Left ventricle myocardium superior (tissue), 1 donor: ENCODE results near the gene FLAD1. TPM values are rescaled to one million over a fixed set of nuclear protein-coding genes. Genes with fewer than 3 reads are reported as not detected.

ENCODE experiments used
- ATAC-seq: fragments of 200-7000 bp; cut with Tn5 transposase; one replicate; pipeline ENCODE4 v1.9.1; 2020; ENCODE audit warnings: mild to moderate bottlenecking, moderate library complexity
- DNase-seq: peaks from one replicate; pipeline ENCODE4 v3.0.0-alpha.2; 2020
- intact Hi-C: fragments of 100-400 bp; cut with micrococcal nuclease; formaldehyde crosslinking; loops from one replicate; pipeline ENCODE4 v1.11.0; 2022
- total RNA-seq: library from RNA; stranded (reverse); fragmentation: NEBNext Ultra II Directional; extraction: Animal tissue kit (Norgen Biotek cat#: 25700); gene quantifications from one replicate; pipeline ENCODE4 v1.2.1, GENCODE V29; 2021
- donor health status: DM: no; HTN: yes; CAD: no; lungs with severe emphysema.

The FLAD1 gene
- total RNA-seq, 1 donor from 2014 or later: 31.4 TPM

DNA sequence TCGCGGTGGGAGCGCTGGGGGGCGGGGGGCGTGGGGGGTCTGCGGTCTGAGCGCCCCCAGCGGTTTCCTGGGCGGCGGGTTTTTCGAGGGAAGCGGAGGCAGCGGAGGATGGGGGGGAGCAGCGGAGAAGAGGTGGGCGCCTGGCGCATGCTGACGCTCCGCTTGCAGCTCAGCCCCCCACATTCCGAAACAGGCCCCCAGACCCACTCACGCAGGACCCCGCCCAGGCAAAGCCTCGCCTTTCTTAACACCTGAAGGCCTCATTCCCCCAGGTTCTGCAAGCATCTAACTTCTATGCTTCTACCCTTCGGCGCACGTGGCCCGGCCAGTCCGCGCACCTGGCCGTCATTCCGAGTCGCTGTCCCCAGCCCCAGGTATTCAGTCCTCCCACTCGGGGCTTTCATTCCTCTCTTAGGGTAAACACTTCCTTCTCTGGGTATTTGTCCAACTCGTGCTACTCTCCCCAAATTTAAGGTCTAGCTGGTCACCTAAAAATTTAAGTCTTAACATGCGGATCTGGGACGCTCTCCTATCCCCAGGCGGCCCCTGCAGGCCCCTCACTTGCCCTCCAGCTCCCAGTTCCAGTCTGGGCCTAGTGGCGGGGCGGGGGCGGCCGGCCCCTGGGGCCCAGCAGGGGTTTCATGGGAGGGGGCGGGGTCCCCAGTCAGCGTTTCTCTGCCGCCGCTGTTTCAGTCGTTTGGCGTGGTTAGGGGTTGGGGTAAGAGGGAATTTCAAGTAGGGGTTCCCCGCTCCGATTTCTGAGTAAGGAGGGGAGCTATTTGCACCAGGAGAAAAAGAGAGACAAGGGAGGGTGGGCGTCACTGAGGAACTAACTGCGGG, 16.6 kb downstream of the FLAD1 start:
- intact Hi-C loops: no loop called here
- no peak for ATAC-seq
- peak; percentile 44 for DNase-seq

DNA sequence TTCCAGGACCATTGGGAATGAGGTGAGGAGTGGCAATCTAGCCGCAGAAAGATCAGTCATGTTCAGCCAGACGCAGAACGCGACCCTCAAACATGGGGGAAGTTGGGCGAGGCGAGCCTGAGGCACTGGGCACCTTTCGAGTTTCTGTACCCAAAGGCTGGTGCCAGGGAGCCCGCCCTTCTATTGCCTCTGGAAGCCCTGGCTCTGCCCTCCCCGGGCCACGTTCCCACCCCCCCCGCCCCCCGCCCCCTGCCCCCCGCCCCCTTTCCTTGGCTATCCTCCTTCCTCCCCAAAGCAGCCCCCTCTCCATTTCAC, 17.2 kb downstream of the FLAD1 start:
- ATAC-seq (no peak), DNase-seq (no peak)
- intact Hi-C loops: no loop called here

DNA sequence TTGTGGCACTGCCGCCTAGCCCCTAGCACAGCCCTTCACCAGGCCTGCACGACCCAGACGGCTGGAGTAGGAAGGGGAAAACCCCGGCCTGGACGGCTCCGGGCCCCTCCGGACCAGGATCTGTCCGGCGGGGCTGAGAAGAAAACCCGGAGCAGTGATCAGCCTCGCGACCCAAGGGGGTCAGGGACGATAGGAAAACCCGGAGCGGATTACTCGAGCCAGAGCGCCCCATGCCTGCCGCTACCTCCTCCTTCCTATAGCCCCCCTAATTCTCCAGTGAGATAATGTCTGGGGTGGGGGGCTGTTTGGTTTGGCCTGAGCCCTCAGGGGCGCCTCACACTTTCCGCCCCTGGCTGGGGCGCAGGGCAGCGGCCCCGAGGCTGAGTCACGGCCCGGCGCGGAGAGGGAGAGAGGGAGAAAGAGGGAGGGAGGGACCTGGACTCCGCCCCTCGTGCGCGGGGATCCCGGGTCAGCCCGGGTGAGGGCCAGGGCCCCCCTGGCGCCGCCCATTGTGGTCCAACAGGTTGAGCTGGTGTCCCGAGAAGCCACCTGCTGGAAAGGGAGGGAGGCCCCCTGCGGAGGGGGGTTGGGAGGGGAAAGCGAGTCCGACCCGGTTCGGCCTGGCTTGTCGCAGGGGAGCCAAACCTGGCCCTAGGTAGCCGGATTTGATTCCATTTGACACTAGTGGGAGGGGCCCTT, 17.7 kb downstream of the FLAD1 start:
- DNase-seq: peak; percentile 92
- intact Hi-C loops: no loop called here
- ATAC-seq: peak; percentile 63

DNA sequence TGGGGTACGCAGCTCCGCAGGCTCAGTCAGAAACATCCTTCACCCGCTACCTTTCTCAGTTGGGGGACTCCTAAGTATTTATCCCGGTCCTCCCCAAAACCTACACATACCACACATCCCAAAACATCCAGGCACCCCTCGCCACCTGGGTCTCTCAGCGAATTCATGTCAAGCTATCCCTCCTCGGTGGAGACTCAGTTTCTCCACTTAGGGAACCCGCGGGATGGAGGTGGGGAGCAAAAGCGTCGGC, 18.2 kb downstream of the FLAD1 start:
- intact Hi-C loops: no loop called here
- DNase-seq (no peak), ATAC-seq (no peak)

DNA sequence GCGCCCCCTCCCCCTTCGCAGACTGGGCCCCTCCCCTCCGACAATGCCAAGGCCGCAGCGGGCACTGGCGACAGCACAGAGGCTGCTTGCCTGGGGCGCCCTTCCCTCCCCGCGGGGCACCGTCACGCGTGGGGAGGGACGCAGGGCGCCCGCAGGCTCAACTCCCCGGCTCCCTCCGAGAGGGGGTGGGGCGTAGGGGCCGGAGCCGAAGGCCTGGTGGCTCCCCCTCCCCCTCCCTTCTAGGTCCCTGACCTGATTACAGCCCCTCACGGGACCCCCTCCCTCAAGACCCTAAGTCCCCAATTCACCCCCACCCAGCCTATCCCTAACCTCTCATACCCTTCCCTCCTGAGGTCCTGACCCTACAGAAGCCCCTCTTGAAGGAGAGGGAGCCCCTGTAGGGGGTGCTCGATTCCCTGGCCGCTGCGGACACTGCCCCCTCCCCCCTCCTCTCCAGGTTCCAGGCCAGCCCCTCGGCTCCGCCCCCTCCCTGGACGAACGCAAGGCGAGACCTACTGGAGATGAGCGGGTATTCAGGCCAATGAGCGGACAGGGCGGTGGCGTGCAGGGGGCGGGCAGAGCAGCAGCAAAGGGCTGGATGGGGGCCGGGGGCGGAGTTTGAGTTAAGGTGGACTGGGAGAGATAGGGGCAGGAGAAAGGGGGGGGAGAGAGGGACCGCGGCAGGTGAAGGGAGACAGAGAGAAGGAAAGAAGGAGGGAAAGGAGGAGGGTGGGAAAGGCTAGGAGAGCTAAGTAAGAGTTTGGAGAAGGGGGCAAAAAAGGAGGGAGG, 18.7 kb downstream of the FLAD1 start:
- ATAC-seq (peak; percentile 79), DNase-seq (peak; percentile 100)
- intact Hi-C loops: no loop called here

DNA sequence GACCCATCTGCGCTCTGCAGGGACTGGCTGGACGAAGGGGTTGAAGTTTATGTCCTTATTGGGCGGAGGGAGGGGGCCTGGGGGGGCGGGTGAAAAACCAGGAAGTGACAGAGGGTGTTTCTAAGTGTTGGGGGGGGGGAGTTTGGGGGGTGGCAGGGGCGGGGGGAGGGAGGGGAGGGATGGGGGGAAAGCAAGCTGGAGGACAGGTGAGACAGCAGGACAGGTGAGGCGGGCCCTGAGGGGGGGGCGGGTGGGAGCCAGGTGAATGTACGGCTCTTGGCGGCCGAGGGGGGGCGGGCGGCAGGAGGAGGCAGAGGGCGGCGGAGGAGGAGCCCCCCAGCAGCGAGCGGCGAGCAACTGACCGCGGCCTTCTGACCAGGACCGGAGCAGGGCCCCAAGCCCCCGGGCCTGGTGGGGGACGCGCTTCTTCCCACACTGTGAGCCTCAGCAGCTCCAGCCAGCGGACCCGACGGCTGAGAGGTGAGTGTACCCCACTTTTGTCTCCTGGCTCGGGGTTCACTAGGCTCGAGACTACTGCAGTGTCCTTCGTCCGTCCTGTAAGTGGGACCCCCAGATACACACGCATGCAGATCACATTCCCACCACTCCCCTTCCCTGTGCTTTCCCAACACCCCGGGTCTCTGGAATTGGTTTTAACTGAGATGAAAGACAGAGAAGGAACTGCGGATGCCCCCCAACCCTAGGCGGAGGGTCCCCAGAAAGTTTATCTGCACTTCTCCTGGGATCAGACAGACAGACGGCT, 19.5 kb downstream of the FLAD1 start, which contains the start of gene ZBTB7B:
TSS of gene ZBTB7B (plus strand) at position 339 of the 763 bp plus-strand sequence. CDS start 11,859 bp downstream, outside the sequence.
- ATAC-seq: peak; percentile 1
- DNase-seq: peak; percentile 68
- intact Hi-C loops: no loop called here

DNA sequence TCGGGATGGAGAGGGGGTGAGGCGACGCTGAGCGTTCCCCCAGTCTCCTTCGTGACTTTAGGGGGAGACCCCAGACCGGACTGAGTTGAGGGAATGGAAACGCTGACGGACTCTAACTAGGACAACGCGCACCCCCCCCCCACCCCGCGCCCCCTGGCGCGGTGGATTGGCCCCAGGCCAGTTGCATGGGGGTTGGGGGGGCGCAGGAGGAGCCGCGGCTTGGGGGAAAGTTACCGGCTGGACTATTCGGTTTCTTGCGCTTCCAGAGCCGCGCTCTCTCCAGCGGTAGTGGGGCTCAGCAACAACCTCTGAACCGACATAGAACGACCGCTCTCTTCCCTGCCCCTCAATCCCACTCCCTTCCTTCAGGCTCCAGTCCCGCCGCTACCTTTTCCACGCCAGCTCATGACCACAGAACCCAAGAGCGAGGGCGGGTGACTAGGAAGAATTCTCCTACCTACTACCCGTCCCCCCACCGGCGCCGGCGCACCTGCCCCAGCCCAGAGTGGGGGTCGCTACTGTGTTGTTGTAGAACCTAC, 20.2 kb downstream of the FLAD1 start:
- DNase-seq: peak; percentile 62
- intact Hi-C loops: no loop called here
- ATAC-seq: no peak

DNA sequence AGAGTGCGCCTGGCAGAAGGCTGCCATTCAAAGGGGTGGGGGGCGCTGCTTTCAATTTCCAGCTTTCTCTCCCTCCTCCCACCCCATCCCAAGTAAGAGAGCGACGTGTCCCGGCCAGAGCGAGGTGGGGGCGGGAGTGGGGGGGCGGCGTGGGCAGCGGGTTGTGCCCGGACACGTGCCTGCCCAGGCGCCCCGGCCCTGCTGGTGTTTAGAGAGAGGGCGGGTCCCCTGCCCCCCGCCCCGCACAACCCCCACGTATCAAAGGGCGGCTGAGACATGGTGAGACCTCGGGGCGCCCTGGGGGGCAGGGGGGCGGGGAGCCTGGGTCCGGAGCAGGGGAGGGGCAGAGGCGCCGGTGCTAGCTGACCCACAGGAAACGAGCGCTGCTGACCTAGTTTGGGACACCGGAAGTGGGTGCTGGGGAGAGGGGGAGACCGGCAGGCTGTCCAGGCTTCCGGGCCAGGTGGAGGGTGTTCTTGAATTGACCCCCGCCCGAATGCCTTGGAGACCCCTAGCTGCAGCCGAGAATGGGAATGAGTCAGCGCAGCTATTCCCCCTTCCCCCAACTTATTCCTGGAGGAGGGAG, 20.7 kb downstream of the FLAD1 start:
- DNase-seq (peak; percentile 83), ATAC-seq (peak; percentile 10)
- intact Hi-C loops: no loop called here

DNA sequence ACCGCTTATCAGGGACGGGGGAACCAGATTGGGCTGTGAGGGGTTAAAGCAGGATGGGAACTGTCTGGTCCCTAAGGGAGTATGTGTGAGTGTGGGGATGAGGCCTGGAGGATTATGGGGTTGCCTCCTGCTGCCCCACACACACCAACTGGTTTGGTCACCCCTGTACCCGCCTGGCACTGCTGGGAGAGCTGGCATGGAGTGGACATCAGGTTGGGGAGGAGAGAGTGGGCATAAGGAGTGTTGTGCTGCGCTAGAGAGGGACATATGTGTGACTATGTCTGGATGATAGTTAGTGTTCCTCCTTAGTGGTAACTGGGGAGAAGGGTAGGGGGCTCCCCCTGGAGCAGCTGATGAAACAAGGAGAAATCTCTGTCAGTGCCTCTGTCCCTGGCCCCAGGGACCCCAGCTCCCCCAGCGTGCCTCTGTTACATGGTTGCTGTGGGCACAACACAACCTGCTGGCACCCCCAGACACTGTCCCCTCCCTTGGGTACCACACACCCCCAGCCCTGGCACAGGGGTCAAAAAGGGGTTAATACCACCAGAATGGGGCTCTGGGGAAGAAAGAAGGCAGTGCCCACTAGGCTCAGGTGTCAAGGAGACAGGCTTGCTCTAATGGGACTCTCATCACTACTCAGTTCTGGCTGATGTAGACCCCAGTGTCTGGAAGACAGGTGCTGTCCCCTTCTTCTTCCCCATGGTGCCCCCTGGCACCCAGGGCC, 21.4 kb downstream of the FLAD1 start:
- intact Hi-C loops: no loop called here
- no peak for ATAC-seq
- DNase-seq: peak; percentile 28

DNA sequence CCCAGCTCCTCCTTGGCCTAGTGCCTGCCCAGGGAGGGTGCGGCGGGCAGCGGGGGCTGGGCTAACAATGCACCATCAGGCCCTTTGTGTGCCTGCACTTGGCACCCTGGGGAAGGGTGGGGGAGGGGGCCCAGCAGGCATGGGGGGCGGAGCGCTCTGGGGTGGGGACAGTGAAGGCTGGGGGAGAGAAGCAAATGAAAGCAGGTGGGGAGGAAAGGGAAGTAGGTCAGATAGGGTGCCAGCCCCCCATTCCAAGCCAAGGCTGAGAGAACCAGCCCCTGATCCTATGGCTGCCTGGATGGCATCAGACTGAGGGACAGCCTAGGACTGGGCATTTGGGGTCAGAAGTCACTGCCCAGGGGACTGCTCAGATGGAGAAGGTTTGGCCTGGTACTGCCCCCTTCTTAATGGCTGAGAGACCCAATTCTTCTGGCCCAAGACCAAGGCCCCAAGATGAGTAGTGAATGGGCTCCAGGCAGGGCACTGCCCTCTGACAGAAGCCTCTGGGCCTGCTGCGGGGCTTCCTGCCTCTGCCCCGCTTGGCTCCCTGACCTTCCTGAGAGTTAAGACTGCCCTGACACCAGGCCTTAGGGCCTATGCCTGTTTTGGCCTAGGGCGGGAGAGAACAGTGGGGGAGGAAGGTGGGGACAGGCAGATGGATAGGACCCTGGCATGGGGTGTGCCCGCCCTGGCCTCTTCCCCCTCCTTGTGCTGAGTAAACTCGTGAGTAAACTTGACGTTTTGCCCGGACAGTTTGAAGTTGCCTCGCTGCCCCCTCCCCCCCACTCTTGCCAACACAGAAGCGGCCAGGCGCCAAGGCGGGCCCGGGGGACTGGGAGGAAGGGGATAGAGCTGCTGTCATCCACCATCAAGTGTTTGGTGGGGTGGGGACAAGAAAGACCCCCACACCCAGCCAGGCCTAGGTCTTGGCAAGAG, 22.2 kb downstream of the FLAD1 start:
- intact Hi-C loops: no loop called here
- ATAC-seq: peak; percentile 41

DNA sequence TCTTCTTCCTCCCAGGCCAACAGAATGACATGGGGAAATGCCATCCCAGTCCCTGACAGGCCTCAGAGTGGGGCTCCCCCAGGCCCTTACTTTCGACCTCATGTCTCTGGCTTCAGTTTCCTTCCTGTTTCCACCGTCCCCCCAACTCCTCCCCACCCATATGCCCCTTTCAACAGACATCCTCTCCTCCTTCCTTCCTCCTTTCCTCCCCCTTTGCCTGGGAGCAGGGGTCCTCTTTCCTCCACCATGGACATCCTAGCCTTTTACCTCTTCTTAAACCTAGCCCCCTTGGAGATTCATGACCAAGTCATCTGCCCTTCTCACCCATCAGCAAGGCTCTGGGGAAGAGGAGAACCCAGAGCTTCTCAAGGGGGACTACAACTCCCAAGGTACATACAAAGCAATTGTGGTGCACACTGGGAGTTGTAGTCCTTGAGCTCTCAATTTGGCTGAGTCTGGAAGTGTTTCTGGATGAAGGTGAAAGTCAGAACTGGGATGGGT, 23.5 kb downstream of the FLAD1 start:
- peak; percentile 31 for DNase-seq
- no peak for ATAC-seq
- intact Hi-C loops: no loop called here

More for the DNA sequence above, 22.2 kb downstream of the FLAD1 start:
- peak; percentile 85 for DNase-seq

DNA sequence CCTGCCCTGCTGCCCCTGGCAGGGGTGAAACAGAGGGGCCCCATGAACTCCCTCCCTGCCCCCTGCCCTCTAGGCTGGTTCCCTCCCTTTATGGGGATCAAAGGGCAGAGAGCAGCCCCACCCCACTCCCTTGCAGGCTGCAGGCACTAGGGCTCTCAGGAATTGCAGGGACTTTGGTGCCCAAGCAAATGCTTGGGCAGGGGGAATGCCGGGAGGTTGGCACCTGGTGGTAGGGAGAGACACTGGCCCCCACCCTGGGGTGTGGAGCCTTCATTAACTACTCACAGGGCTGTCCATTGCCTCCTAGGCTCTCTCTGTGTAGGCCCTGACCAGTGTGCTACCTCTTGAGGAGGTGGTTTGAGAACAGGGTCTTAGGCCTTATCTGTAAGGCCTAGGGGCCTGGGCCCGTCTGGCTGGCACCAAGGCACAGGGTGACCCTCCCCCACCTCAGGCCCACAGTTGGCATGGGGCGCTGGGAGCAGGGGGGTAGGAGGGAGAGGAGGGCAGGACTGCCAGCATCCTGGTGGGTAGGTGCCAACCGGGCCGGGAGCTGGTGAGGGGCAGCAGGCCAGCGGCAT, 24.2 kb downstream of the FLAD1 start:
- ATAC-seq (peak; percentile 37), DNase-seq (peak; percentile 86)
- intact Hi-C loops: no loop called here

DNA sequence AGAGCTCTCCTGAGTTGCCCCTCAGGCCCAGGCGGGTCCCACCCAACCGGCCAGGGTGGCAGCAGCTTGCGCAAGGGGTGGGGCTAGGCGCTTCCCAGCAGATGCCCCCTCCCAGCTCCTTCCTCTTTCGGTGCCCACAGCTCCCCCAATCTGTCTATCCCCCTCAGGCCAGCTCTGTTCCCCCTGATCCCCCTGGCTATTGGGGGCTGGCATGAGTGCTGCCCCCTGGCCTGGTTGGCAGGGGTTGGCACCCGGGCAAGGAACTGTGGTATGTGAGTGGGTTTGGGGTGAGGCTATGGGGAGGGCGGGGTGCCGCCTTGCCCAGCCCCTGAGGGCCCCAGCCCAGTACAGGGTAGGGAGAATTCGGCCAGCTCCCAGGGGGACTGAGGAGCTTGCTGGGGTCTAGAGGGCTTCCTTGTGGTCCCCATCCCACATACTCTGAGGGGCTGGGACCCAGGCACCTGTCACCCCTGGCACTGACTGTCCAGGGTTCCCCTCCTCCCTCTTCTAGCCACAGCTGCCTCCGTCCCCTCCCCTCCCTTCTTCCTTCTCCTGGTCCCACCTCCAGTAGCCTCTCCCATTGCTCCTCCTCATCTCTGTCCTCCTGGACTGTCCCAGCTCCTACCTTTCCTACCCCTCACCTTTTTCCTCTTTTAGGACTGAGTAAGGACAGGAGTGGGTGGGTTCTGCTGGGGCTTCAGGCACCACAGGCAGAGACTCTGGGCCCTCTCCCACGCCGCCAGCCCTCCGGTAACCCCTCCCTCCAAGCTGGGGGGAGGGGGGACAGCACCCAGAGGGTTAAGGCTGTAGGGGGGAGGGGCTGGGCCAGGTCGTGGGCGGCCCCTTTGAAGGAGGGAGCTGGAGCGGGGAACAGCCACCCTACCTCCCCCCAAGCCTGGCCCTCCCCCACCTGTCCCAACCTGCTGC, 25.1 kb downstream of the FLAD1 start:
- intact Hi-C loops: no loop called here
- no peak for ATAC-seq
- peak; percentile 67 for DNase-seq

DNA sequence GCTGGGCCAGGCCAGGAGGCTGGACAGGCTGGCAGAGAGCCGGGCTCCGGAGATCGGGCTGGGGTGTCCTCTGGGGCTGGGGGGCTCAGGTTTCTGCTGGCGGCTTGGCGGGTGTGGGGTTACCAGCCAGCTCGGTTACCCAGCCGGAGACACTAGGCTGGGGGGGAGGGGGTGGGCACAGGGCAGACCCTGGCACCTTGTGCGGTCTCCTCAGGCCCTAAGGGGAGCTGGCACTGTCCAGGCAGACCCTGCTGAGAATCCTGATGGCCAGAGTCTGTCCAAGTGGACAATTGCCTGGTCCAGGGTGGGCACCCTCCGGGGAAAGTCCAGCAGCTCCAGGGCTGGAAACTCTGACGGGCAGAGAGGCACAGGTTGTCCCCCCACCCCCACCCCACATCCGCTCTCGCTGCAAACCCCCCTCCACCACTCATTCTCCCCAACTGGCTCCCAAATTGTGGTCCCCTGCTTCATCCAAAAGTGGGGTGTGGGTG, 26.1 kb downstream of the FLAD1 start:
- intact Hi-C loops: no loop called here

DNA sequence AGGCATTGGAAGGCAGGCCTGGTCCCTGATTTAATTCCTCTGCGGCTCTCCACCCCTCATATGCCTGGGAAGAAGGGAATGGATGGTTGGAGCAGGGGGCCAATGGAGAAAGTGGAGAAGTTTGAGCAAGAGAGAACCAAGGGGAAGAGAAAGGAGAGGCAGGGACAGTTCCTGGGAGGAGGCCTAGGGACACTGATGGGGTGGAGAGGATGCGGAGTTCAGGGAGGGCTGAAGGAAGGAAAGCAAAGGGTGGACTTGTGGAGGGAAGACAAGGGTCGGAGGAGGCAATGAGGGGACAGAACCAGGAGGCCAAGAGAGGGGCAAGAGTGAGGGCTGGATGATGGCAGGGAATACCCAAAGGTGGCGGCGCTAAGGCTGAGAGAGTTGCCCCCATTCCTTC, 26.6 kb downstream of the FLAD1 start:
- intact Hi-C loops: no loop called here
- DNase-seq (peak; percentile 25), ATAC-seq (no peak)

More for the DNA sequence above, 26.1 kb downstream of the FLAD1 start:
- DNase-seq (peak; percentile 22), ATAC-seq (no peak)
